Transverse colon (tissue), 4 donors: Measurements from ENCODE around the gene UBN1. TPM values are rescaled to one million over a fixed set of nuclear protein-coding genes. Genes with fewer than 3 reads are reported as not detected.

Experiments used
- DNase-seq: peaks from one replicate; pipeline ENCODE4 v3.0.0-alpha.2; 2019
- H3K27ac ChIP-seq, 4 donors: fragments of 200-600 bp; sonication (generic); 2 replicates each; pipeline ENCODE4 v1.5.1; 2016 to 2018; ENCODE audit warnings: inconsistent platforms in 4 of 4
- H3K27me3 ChIP-seq: fragments of 200-600 bp; sonication (generic); 2 replicates; pipeline ENCODE4 v1.5.1; 2017; ENCODE audit warnings: inconsistent platforms
- H3K36me3 ChIP-seq, 4 donors: fragments of 200-600 bp; sonication (generic); 2 replicates each; pipeline ENCODE4 v1.5.1; 2017 to 2019; ENCODE audit warnings: inconsistent platforms in 4 of 4
- H3K4me1 ChIP-seq, 4 donors: fragments of 200-600 bp; sonication (generic); 2 replicates each; pipeline ENCODE4 v1.5.1; 2017 to 2020; ENCODE audit warnings: inconsistent platforms in 4 of 4
- H3K4me3 ChIP-seq, 4 donors: fragments of 200-600 bp; sonication (generic); 1 replicate in 1 of 4; 2 replicates in 3 of 4; pipeline versions ENCODE4 v1.5.1 to v1.6.1; 2017 to 2019; ENCODE audit warnings: inconsistent platforms in 4 of 4
- H3K9me3 ChIP-seq, 2 donors: fragments of 200-600 bp; sonication (generic); 2 replicates each; pipeline ENCODE4 v1.5.1; 2017 to 2019; ENCODE audit warnings: inconsistent platforms in 2 of 2
- CTCF ChIP-seq, 5 experiments: fragments of 200-600 bp in 3 of 5; fragments of 450-650 bp in 2 of 5; sonication (generic) in 3 of 5; IDR thresholded peaks; 1 replicate in 2 of 5; 2 replicates in 3 of 5; pipeline ENCODE4 v1.5.1; 2016 to 2017; ENCODE audit warnings: antibody characterized with exemption in 5 of 5, inconsistent platforms in 3 of 5, mild to moderate bottlenecking in 2 of 5, moderate library complexity in 1 of 5
- EP300 ChIP-seq: sonication (generic); formaldehyde crosslinking; IDR thresholded peaks from one replicate; pipeline ENCODE4 v1.6.1; 2017; ENCODE audit warnings: antibody characterized with exemption, low read depth
- POLR2A ChIP-seq: fragments of 450-650 bp; IDR thresholded peaks from one replicate; pipeline ENCODE4 v1.6.1; 2016; ENCODE audit warnings: antibody characterized with exemption, mild to moderate bottlenecking, moderate library complexity
- POLR2AphosphoS5 ChIP-seq, 3 donors: sonication (generic); formaldehyde crosslinking; IDR thresholded peaks; one replicate each; pipeline ENCODE4 v1.6.1; 2016; ENCODE audit warnings: antibody characterized with exemption in 3 of 3
- WGBS, 2 donors: methylation state at CpG; one replicate each; pipeline ENCODE4 v1.1.5; 2018; ENCODE audit warnings: low coverage in 1 of 2; 5-methylcytosine and 5-hydroxymethylcytosine counted together
- in situ Hi-C, 4 donors: fragments of 200-750 bp; cut with MboI; loops; one replicate each; pipeline versions ENCODE4 v1.15.0 to v1.15.1; 2017; ENCODE audit warnings: low sequenced_read_pairs in 3 of 4, low pct_ligation_motif_present in 1 of 4, low pct_unique_long_range_greater_than_20kb in 1 of 4
- intact Hi-C: fragments of 100-400 bp; cut with DNase I; formaldehyde crosslinking; loops from one replicate; pipeline ENCODE4 v1.15.1; 2023; ENCODE audit warnings: low total_unique reads
- total RNA-seq, 4 donors: library from RNA; depleted of rRNA; stranded (reverse); fragments of >200 nt; gene quantifications; one replicate each; pipeline ENCODE4 v1.1.0, GENCODE V29; 2016

Gene UBN1
- total RNA-seq, 4 donors from 2014 or later, result 33.6 to 60.2 (median 53.0) TPM

- in situ Hi-C loops (no loop called here), intact Hi-C loops (no loop called here)
- DNase-seq, result no peak
- no peak overlapping the region for H3K4me3 ChIP-seq
- no peaks in the 10 kb centered on the region for H3K27me3 ChIP-seq
- H3K36me3 ChIP-seq, result peaks cover 0 to 22% (median 8%) of the 10 kb centered on the region in 4 donors
- no peak overlapping the region for H3K27ac ChIP-seq
- TF ChIP-seq EP300 (no peak), POLR2A (no peak), CTCF (IDR thresholded peaks at IDR 0.05) (no peak), POLR2AphosphoS5 (IDR thresholded peaks at IDR 0.05) (no peak)
- no peaks in the 10 kb centered on the region for H3K9me3 ChIP-seq
- H3K4me1 ChIP-seq, result peaks cover 0 to 6% (median 0%) of the 10 kb centered on the region in 4 donors
- WGBS, 2 donors, result 84 to 85% methylated on average over 3 of the region's 3 CpGs
These were observed 17.4 kb downstream of the UBN1 start for GRCh38 chr16:4864728-4865127.

GRCh38 chr16:4865231-4865860 lies 18.1 kb downstream of the UBN1 start:
- no peak overlapping the region for H3K27ac ChIP-seq
- no peaks in the 10 kb centered on the region for H3K9me3 ChIP-seq
- WGBS, 2 donors, result 95 to 98% methylated on average over 13 of the region's 13 CpGs
- DNase-seq, result no peak
- no peak overlapping the region for H3K4me3 ChIP-seq
- peaks cover 0 to 18% (median 4%) of the 10 kb centered on the region in 4 donors for H3K36me3 ChIP-seq
- in situ Hi-C loops (no loop called here), intact Hi-C loops (no loop called here)
- no peaks in the 10 kb centered on the region for H3K27me3 ChIP-seq
- peaks cover 0 to 6% (median 0%) of the 10 kb centered on the region in 4 donors for H3K4me1 ChIP-seq
- TF ChIP-seq CTCF (IDR thresholded peaks at IDR 0.05) (no peak), POLR2AphosphoS5 (IDR thresholded peaks at IDR 0.05) (no peak), POLR2A (no peak), EP300 (no peak)

- TF ChIP-seq POLR2AphosphoS5 (IDR thresholded peaks at IDR 0.05), result no peak
- TF ChIP-seq EP300, result no peak
- no peak for TF ChIP-seq CTCF (IDR thresholded peaks at IDR 0.05)
- TF ChIP-seq POLR2A, result no peak
- DNase-seq, result no peak
- Histone ChIP-seq H3K9me3 (no peaks in the 10 kb centered on the region), H3K36me3 (peaks cover 0 to 16% (median 2%) of the 10 kb centered on the region in 4 donors), H3K4me3 (no peak overlapping the region), H3K4me1 (peaks cover 0 to 6% (median 0%) of the 10 kb centered on the region in 4 donors), H3K27me3 (no peaks in the 10 kb centered on the region), H3K27ac (no peak overlapping the region)
- intact Hi-C loops, result no loop called here
- WGBS, 2 donors, result 96 to 97% methylated on average over 5 to 12 of the region's 12 CpGs
- in situ Hi-C loops, result no loop called here
These were observed 19.3 kb downstream of the UBN1 start for GRCh38 chr16:4866586-4866985.

- H3K27me3 ChIP-seq, result no peaks in the 10 kb centered on the region
- no peak for DNase-seq
- intact Hi-C loops, result no loop called here
These were observed 20.7 kb downstream of the UBN1 start for GRCh38 chr16:4868026-4868425.

More at GRCh38 chr16:4868026-4868425, 20.7 kb downstream of the UBN1 start:
- H3K4me3 ChIP-seq, result no peak overlapping the region
- no peaks in the 10 kb centered on the region for H3K9me3 ChIP-seq
- no peaks in the 10 kb centered on the region for H3K4me1 ChIP-seq
- WGBS, 2 donors, result 92 to 94% methylated on average over 3 to 5 of the region's 5 CpGs
- no peak overlapping the region for H3K27ac ChIP-seq
- peaks cover 0 to 28% (median 7%) of the 10 kb centered on the region in 4 donors for H3K36me3 ChIP-seq
- in situ Hi-C loops, result no loop called here
- no peak for TF ChIP-seq CTCF (IDR thresholded peaks at IDR 0.05)
- no peak for TF ChIP-seq EP300
- no peak for TF ChIP-seq POLR2A
- no peak for TF ChIP-seq POLR2AphosphoS5 (IDR thresholded peaks at IDR 0.05)
